Liver (tissue), 9 donors: ENCODE measurements around the gene CMIP. TPM values are rescaled to one million over a fixed set of nuclear protein-coding genes. Genes with fewer than 3 reads are reported as not detected.

Experiments used
- DNase-seq: peaks from one replicate; pipeline ENCODE4 v3.0.0-alpha.2; 2017; ENCODE audit warnings: low spot score
- H3K27ac ChIP-seq, 2 donors: one replicate each; pipeline ENCODE4 v1.7.0; 2013; ENCODE audit warnings: inconsistent platforms in 2 of 2, low read length in 2 of 2, control low read depth in 1 of 2, low read depth in 1 of 2, mild to moderate bottlenecking in 1 of 2
- H3K27me3 ChIP-seq, 4 donors: one replicate each; pipeline versions ENCODE4 v1.6.1 to v1.7.0; 2013; ENCODE audit warnings: low read length in 3 of 4, inconsistent platforms in 1 of 4, mild to moderate bottlenecking in 1 of 4, moderate library complexity in 1 of 4; ENCODE audit not compliant: control insufficient read depth in 4 of 4, insufficient read depth in 4 of 4
- H3K36me3 ChIP-seq, 4 donors: one replicate each; pipeline versions ENCODE4 v1.6.1 to v1.7.0; 2013; ENCODE audit warnings: low read length in 3 of 4, mild to moderate bottlenecking in 3 of 4, low read depth in 1 of 4, moderate library complexity in 1 of 4; ENCODE audit not compliant: control insufficient read depth in 4 of 4, insufficient read depth in 3 of 4
- H3K4me1 ChIP-seq, 4 donors: one replicate each; pipeline versions ENCODE4 v1.6.1 to v1.7.0; 2013; ENCODE audit warnings: low read length in 3 of 4, mild to moderate bottlenecking in 3 of 4, moderate library complexity in 1 of 4; ENCODE audit not compliant: control insufficient read depth in 4 of 4, insufficient read depth in 4 of 4
- H3K4me3 ChIP-seq, 3 donors: one replicate each; pipeline versions ENCODE4 v1.6.1 to v1.7.0; 2013; ENCODE audit warnings: low read length in 3 of 3, control low read depth in 1 of 3, low read depth in 1 of 3, mild to moderate bottlenecking in 1 of 3
- H3K9ac ChIP-seq, 2 donors: one replicate each; pipeline ENCODE4 v1.7.0; 2013; ENCODE audit warnings: low read length in 2 of 2, mild to moderate bottlenecking in 2 of 2, moderate library complexity in 2 of 2, control low read depth in 1 of 2, low read depth in 1 of 2
- H3K9me3 ChIP-seq, 4 donors: one replicate each; pipeline versions ENCODE4 v1.6.1 to v1.7.0; 2013; ENCODE audit warnings: low read length in 3 of 4; ENCODE audit not compliant: control insufficient read depth in 4 of 4
- ATF3 ChIP-seq: IDR thresholded peaks from 2 replicates; pipeline ENCODE4 v1.6.1; 2016; ENCODE audit warnings: antibody characterized with exemption
- CTCF ChIP-seq: fragments of 150-350 bp; IDR thresholded peaks from 2 replicates; pipeline ENCODE4 v1.5.1; 2017; ENCODE audit warnings: improper control_type of control experiment, low read depth, low read length; ENCODE audit not compliant: missing input control
- EGR1 ChIP-seq, 2 donors: IDR thresholded peaks; 2 replicates each; pipeline ENCODE4 v1.6.1; 2016 to 2018; ENCODE audit warnings: antibody characterized with exemption in 2 of 2, low read depth in 2 of 2
- FOXA1 ChIP-seq: IDR thresholded peaks from 2 replicates; pipeline ENCODE4 v1.6.1; 2016; ENCODE audit warnings: antibody characterized with exemption
- FOXA2 ChIP-seq: IDR thresholded peaks from 2 replicates; pipeline ENCODE4 v1.6.1; 2016; ENCODE audit warnings: antibody characterized with exemption
- GABPA ChIP-seq, 2 donors: IDR thresholded peaks in 1 of 2; conservative IDR thresholded peaks in 1 of 2; 2 replicates each; pipeline ENCODE4 v1.6.1; 2016; ENCODE audit warnings: antibody characterized with exemption in 2 of 2, mild to moderate bottlenecking in 1 of 2, moderate library complexity in 1 of 2
- HNF4G ChIP-seq: IDR thresholded peaks from 2 replicates; pipeline ENCODE4 v1.6.1; 2016; ENCODE audit warnings: antibody characterized with exemption
- JUND ChIP-seq, 2 donors: IDR thresholded peaks; 2 replicates each; pipeline ENCODE4 v1.6.1; 2016; ENCODE audit warnings: antibody characterized with exemption in 2 of 2
- MAX ChIP-seq: IDR thresholded peaks from 2 replicates; pipeline ENCODE4 v1.6.1; 2016; ENCODE audit warnings: antibody characterized with exemption
- NR2F2 ChIP-seq: IDR thresholded peaks from 2 replicates; pipeline ENCODE4 v1.6.1; 2016; ENCODE audit warnings: antibody characterized with exemption
- RAD21 ChIP-seq, 2 donors: IDR thresholded peaks; 2 replicates each; pipeline ENCODE4 v1.6.1; 2016; ENCODE audit warnings: antibody characterized with exemption in 2 of 2, mild to moderate bottlenecking in 2 of 2
- RXRA ChIP-seq, 2 donors: IDR thresholded peaks; 2 replicates each; pipeline ENCODE4 v1.6.1; 2017 to 2018; ENCODE audit warnings: antibody characterized with exemption in 2 of 2, mild to moderate bottlenecking in 1 of 2
- SP1 ChIP-seq: IDR thresholded peaks from 2 replicates; pipeline ENCODE4 v1.6.1; 2018; ENCODE audit warnings: antibody characterized with exemption, mild to moderate bottlenecking
- TAF1 ChIP-seq: conservative IDR thresholded peaks from 2 replicates; pipeline ENCODE4 v1.6.1; 2016; ENCODE audit warnings: antibody characterized with exemption, mild to moderate bottlenecking
- YY1 ChIP-seq: IDR thresholded peaks from 2 replicates; pipeline ENCODE4 v1.6.1; 2016; ENCODE audit warnings: antibody characterized with exemption, mild to moderate bottlenecking
- ZBTB33 ChIP-seq: IDR thresholded peaks from 2 replicates; pipeline ENCODE4 v1.6.1; 2016; ENCODE audit warnings: antibody characterized with exemption
- WGBS: extraction: QIAGEN DNeasy Blood & Tissue Kit; methylation state at CpG from one replicate; pipeline ENCODE4 v1.1.7; 2013; 5-methylcytosine and 5-hydroxymethylcytosine counted together
- polyA plus RNA-seq, 2 donors: library from polyadenylated mRNA; stranded (reverse) in 1 of 2; unstranded in 1 of 2; fragments of 200-250 nt in 1 of 2; fragments of >200 nt in 1 of 2; fragmentation: Nextera tagmentation in 1 of 2; extraction: Ambion mirVana in 1 of 2; gene quantifications; one replicate each; pipeline versions ENCODE4 v1.2.1 to v1.2.3, GENCODE V29; 2013 to 2015
- total RNA-seq, 2 donors: library from RNA; depleted of rRNA; stranded (reverse); fragments of >200 nt; gene quantifications; one replicate each; pipeline ENCODE4 v1.2.3, GENCODE V29; 2014
- donor health status: healthy.
- donor health status: healthy.
- donor health status: healthy.
- donor health status: healthy.
- donor health status: healthy.

CMIP gene
- total and polyA plus RNA-seq, 4 donors: 1.7 to 15.6 (median 10.1) TPM

GRCh38 chr16:81712681-81713080 is 268.1 kb downstream of the CMIP start:
- Histone ChIP-seq H3K9ac (no peak overlapping the region), H3K4me1 (peaks cover 0 to 11% (median 8%) of the 10 kb centered on the region in 4 donors), H3K27me3 (no peaks in the 10 kb centered on the region), H3K4me3 (no peak overlapping the region), H3K36me3 (peaks cover 4 to 14% (median 9%) of the 10 kb centered on the region in 4 donors), H3K27ac (no peak overlapping the region), H3K9me3 (no peaks in the 10 kb centered on the region)
- no peak for TF ChIP-seq HNF4G
- TF ChIP-seq NR2F2: no peak
- no peak for TF ChIP-seq CTCF
- no peak for TF ChIP-seq SP1
- no peak for TF ChIP-seq RAD21 (IDR thresholded peaks at IDR 0.05)
- no peak for TF ChIP-seq FOXA1
- TF ChIP-seq YY1: no peak
- no peak for TF ChIP-seq EGR1 (IDR thresholded peaks at IDR 0.05; ENCODE audit: low read depth in 2 of 2)
- no peak for TF ChIP-seq ZBTB33
- TF ChIP-seq RXRA (IDR thresholded peaks at IDR 0.05): no peak
- TF ChIP-seq GABPA (IDR thresholded peaks at IDR 0.05 in 1 of 2, conservative IDR thresholded peaks at IDR 0.05 in 1 of 2): no peak
- TF ChIP-seq TAF1: no peak
- TF ChIP-seq JUND (IDR thresholded peaks at IDR 0.05): no peak
- TF ChIP-seq ATF3: no peak
- no peak for TF ChIP-seq FOXA2
- no peak for DNase-seq
- WGBS: 77% methylated on average over 7 of the region's 7 CpGs

GRCh38 chr16:81713295-81713772 is 268.7 kb downstream of the CMIP start:
- H3K27me3 ChIP-seq: no peaks in the 10 kb centered on the region
- H3K27ac ChIP-seq: no peak overlapping the region
- no peak overlapping the region for H3K4me3 ChIP-seq
- H3K9ac ChIP-seq: no peak overlapping the region
- H3K36me3 ChIP-seq: peaks cover 4 to 10% (median 5%) of the 10 kb centered on the region in 4 donors
- no peaks in the 10 kb centered on the region for H3K9me3 ChIP-seq
- no peak for TF ChIP-seq EGR1 (IDR thresholded peaks at IDR 0.05; ENCODE audit: low read depth in 2 of 2)
- TF ChIP-seq MAX: no peak
- no peak for TF ChIP-seq RAD21 (IDR thresholded peaks at IDR 0.05)
- no peak for TF ChIP-seq ZBTB33
- TF ChIP-seq ATF3: no peak
- whole genome bisulfite sequencing: 85% methylated on average over 16 of the region's 16 CpGs
- no peak for DNase-seq
- peaks cover 0 to 5% (median 1%) of the 10 kb centered on the region in 4 donors for H3K4me1 ChIP-seq
